Measurements from ENCODE around the gene OR8B3.

- TF ChIP-seq TCF7L2 (IDR thresholded peaks at IDR 0.05; ENCODE audit: borderline replicate concordance, low read depth, low read length) = no peak
- TF ChIP-seq CTCF (tag by site-specific recombination; IDR thresholded peaks at IDR 0.05) = no peak
Measured at GRCh38 chr11:124394408-124394807, 4.4 kb downstream of the OR8B3 start.
